H9 (cell line): ENCODE data around the gene MBTPS1. TPM values are rescaled to one million over a fixed set of nuclear protein-coding genes. Genes with fewer than 3 reads are reported as not detected.

Source experiments
- DNase-seq: peaks from one replicate; pipeline ENCODE4 v3.0.0-alpha.2; 2017
- H2AFZ ChIP-seq: one replicate; pipeline ENCODE4 v1.6.1; 2013; ENCODE audit warnings: mild to moderate bottlenecking, low read length, control low read depth, moderate library complexity
- H2AK5ac ChIP-seq: 2 replicates; pipeline ENCODE4 v1.6.1; 2013; ENCODE audit warnings: low read length, control low read depth, mixed read lengths; ENCODE audit not compliant: insufficient read length
- H2BK120ac ChIP-seq: one replicate; pipeline ENCODE4 v1.6.1; 2013; ENCODE audit warnings: low read depth, mild to moderate bottlenecking, low read length, control low read depth, inconsistent platforms; ENCODE audit not compliant: poor library complexity, severe bottlenecking
- H2BK12ac ChIP-seq: 2 replicates; pipeline ENCODE4 v1.6.1; 2013; ENCODE audit warnings: low read length, control low read depth, mixed read lengths, low read depth; ENCODE audit not compliant: insufficient read length
- H2BK15ac ChIP-seq: 2 replicates; pipeline ENCODE4 v1.6.1; 2013; ENCODE audit warnings: low read depth, low read length, control low read depth
- H2BK20ac ChIP-seq: one replicate; pipeline ENCODE4 v1.6.1; 2013; ENCODE audit warnings: low read depth, mild to moderate bottlenecking, low read length, control low read depth, inconsistent platforms; ENCODE audit not compliant: poor library complexity, severe bottlenecking
- H2BK5ac ChIP-seq: 2 replicates; pipeline ENCODE4 v1.6.1; 2013; ENCODE audit warnings: low read length, control low read depth, mixed read lengths; ENCODE audit not compliant: insufficient read length
- H3K14ac ChIP-seq: 2 replicates; pipeline ENCODE4 v1.6.1; 2013; ENCODE audit warnings: low read length, control low read depth; ENCODE audit not compliant: insufficient read depth
- H3K18ac ChIP-seq: 2 replicates; pipeline ENCODE4 v1.6.1; 2013; ENCODE audit warnings: low read depth, mild to moderate bottlenecking, mixed read lengths, low read length, control low read depth; ENCODE audit not compliant: insufficient read length
- H3K23ac ChIP-seq: 2 replicates; pipeline ENCODE4 v1.6.1; 2013; ENCODE audit warnings: low read length, control low read depth, mixed read lengths, low read depth; ENCODE audit not compliant: insufficient read length
- H3K23me2 ChIP-seq: 2 replicates; pipeline ENCODE4 v1.6.1; 2013; ENCODE audit warnings: low read depth, mild to moderate bottlenecking, mixed read lengths, low read length, control low read depth; ENCODE audit not compliant: insufficient read length, poor library complexity, severe bottlenecking
- H3K27ac ChIP-seq: 2 replicates; pipeline ENCODE4 v1.5.1; 2013; ENCODE audit warnings: low read length, control low read depth, mixed read lengths, low read depth; ENCODE audit not compliant: insufficient read length
- H3K27me3 ChIP-seq: 2 replicates; pipeline ENCODE4 v1.6.1; 2013; ENCODE audit warnings: low read length, control low read depth, inconsistent platforms; ENCODE audit not compliant: insufficient read depth
- H3K4ac ChIP-seq: 2 replicates; pipeline ENCODE4 v1.6.1; 2013; ENCODE audit warnings: low read depth, mild to moderate bottlenecking, control low read depth, inconsistent platforms, low read length, moderate library complexity
- H3K4me1 ChIP-seq: 2 replicates; pipeline ENCODE4 v1.6.1; 2013; ENCODE audit warnings: low read length, control low read depth, inconsistent platforms; ENCODE audit not compliant: insufficient read depth
- H3K4me2 ChIP-seq: 2 replicates; pipeline ENCODE4 v1.6.1; 2013; ENCODE audit warnings: low read length, control low read depth, mixed read lengths; ENCODE audit not compliant: insufficient read length, insufficient read depth
- H3K56ac ChIP-seq: 2 replicates; pipeline ENCODE4 v1.6.1; 2013; ENCODE audit warnings: low read depth, mild to moderate bottlenecking, mixed read lengths, low read length, control low read depth; ENCODE audit not compliant: insufficient read length
- H3K79me1 ChIP-seq: 2 replicates; pipeline ENCODE4 v1.6.1; 2013; ENCODE audit warnings: low read depth, mild to moderate bottlenecking, moderate library complexity, low read length, control low read depth, inconsistent platforms; ENCODE audit not compliant: insufficient read depth, poor library complexity, severe bottlenecking
- H3K79me2 ChIP-seq: 2 replicates; pipeline ENCODE4 v1.6.1; 2013; ENCODE audit warnings: low read length, control low read depth, inconsistent platforms; ENCODE audit not compliant: insufficient read depth
- H3K9ac ChIP-seq: 2 replicates; pipeline ENCODE4 v1.6.1; 2013; ENCODE audit warnings: low read length, control low read depth, mixed read lengths; ENCODE audit not compliant: insufficient read length; ENCODE audit errors: extremely low read depth
- H3K9me3 ChIP-seq: one replicate; pipeline ENCODE4 v1.6.1; 2013; ENCODE audit warnings: low read depth, low read length, inconsistent platforms; ENCODE audit not compliant: control insufficient read depth
- H3T11ph ChIP-seq: one replicate; pipeline ENCODE4 v1.6.1; 2013; ENCODE audit warnings: mild to moderate bottlenecking, low read length, control low read depth, inconsistent platforms
- H4K20me1 ChIP-seq: one replicate; pipeline ENCODE4 v1.6.1; 2013; ENCODE audit not compliant: control insufficient read depth, insufficient read length, insufficient read depth
- H4K5ac ChIP-seq: 2 replicates; pipeline ENCODE4 v1.6.1; 2013; ENCODE audit warnings: low read depth, mild to moderate bottlenecking, mixed read lengths, low read length, control low read depth; ENCODE audit not compliant: insufficient read length
- H4K8ac ChIP-seq: replicated peaks from 2 replicates; pipeline ENCODE4 v1.6.1; 2013; ENCODE audit warnings: low read length, control low read depth, mixed read lengths, low read depth; ENCODE audit not compliant: insufficient read length
- H4K91ac ChIP-seq: 2 replicates; pipeline ENCODE4 v1.6.1; 2013; ENCODE audit warnings: low read depth, mild to moderate bottlenecking, moderate library complexity, mixed read lengths, low read length, control low read depth; ENCODE audit not compliant: insufficient read length
- H3K27ac Mint-ChIP-seq, 3 experiments: 2 replicates in 2 of 3; 3 replicates in 1 of 3; pipeline ENCODE4 v1.8.0; 2020 to 2021; ENCODE audit warnings: mixed read lengths in 3 of 3, mild to moderate bottlenecking in 1 of 3, moderate library complexity in 1 of 3
- H3K27me3 Mint-ChIP-seq: 2 replicates; pipeline ENCODE4 v1.8.0; 2021; ENCODE audit warnings: low read depth, mild to moderate bottlenecking, moderate library complexity, mixed read lengths
- H3K36me3 Mint-ChIP-seq, 3 experiments: 2 replicates in 2 of 3; 3 replicates in 1 of 3; pipeline ENCODE4 v1.8.0; 2020 to 2021; ENCODE audit warnings: low read depth in 3 of 3, mixed read lengths in 3 of 3; ENCODE audit not compliant: insufficient read depth in 1 of 3
- H3K4me1 Mint-ChIP-seq, 2 experiments: 2 replicates each; pipeline ENCODE4 v1.8.0; 2020; ENCODE audit warnings: mixed read lengths in 2 of 2
- H3K4me3 Mint-ChIP-seq, 2 experiments: 2 replicates in 1 of 2; 3 replicates in 1 of 2; pipeline ENCODE4 v1.8.0; 2020 to 2021; ENCODE audit warnings: mild to moderate bottlenecking in 2 of 2, mixed read lengths in 2 of 2, moderate library complexity in 1 of 2
- H3K9me3 Mint-ChIP-seq, 2 experiments: 2 replicates in 1 of 2; 3 replicates in 1 of 2; pipeline ENCODE4 v1.8.0; 2020; ENCODE audit warnings: mild to moderate bottlenecking in 2 of 2, mixed read lengths in 2 of 2, moderate library complexity in 1 of 2
- CTCF ChIP-seq: fragments of 200-600 bp; sonication (generic); conservative IDR thresholded peaks from 3 replicates; pipeline ENCODE4 v1.8.0; 2021; ENCODE audit warnings: antibody characterized with exemption, mild to moderate bottlenecking
- WGBS: extraction: QIAGEN DNeasy Blood & Tissue Kit; methylation state at CpG from one replicate; pipeline ENCODE4 v1.1.7; 2013; ENCODE audit warnings: missing lambda C conversion rate, low lambda C conversion rate, mixed read lengths; ENCODE audit not compliant: insufficient read length; ENCODE audit errors: extremely low coverage; 5-methylcytosine and 5-hydroxymethylcytosine counted together
- total RNA-seq: library from RNA; stranded (reverse); gene quantifications from 2 replicates; pipeline ENCODE4 v1.2.1, GENCODE V29; 2021

MBTPS1 gene
- total RNA-seq, 1 experiment from 2014 or later = 48.7 TPM

- no peak overlapping the region; a peak in 2 of 7 replicates for H3K27ac Mint-ChIP-seq
- H3K4me1 ChIP-seq = no peaks in the 10 kb centered on the region; the same call in 1 of the 2 replicates
- no peak overlapping the region for H2AFZ ChIP-seq
These were observed 72.6 kb downstream of the MBTPS1 start for GRCh38 chr16:84044118-84044488.

More at GRCh38 chr16:84044118-84044488, 72.6 kb downstream of the MBTPS1 start:
- H3K14ac ChIP-seq = no peak overlapping the region
- DNase-seq = peak; percentile 68
- TF ChIP-seq CTCF = peak; percentile 71
- no peak overlapping the region for H4K8ac ChIP-seq
- no peak overlapping the region for H3T11ph ChIP-seq
- Mint-ChIP-seq H3K36me3 (no peaks in the 10 kb centered on the region; a peak in 1 of 7 replicates), H3K4me3 (no peak overlapping the region; a peak in 2 of 5 replicates), H3K27me3 (peaks cover 16% of the 10 kb centered on the region), H3K9me3 (no peaks in the 10 kb centered on the region), H3K4me1 (peaks cover 27 to 45% of the 10 kb centered on the region in 2 experiments)
- H3K4me2 ChIP-seq = no peak overlapping the region
- no peaks in the 10 kb centered on the region for H3K9me3 ChIP-seq
- H4K91ac ChIP-seq = no peak overlapping the region
- H2BK5ac ChIP-seq = no peak overlapping the region
- no peaks in the 10 kb centered on the region for H3K79me1 ChIP-seq
- H3K23me2 ChIP-seq = no peaks in the 10 kb centered on the region
- no peak overlapping the region for H4K5ac ChIP-seq
- H3K18ac ChIP-seq = no peak overlapping the region
- H2BK120ac ChIP-seq = no peak overlapping the region
- H3K79me2 ChIP-seq = no peaks in the 10 kb centered on the region
- H2BK20ac ChIP-seq = no peak overlapping the region
- no peaks in the 10 kb centered on the region for H4K20me1 ChIP-seq
- H3K27ac ChIP-seq = no peak overlapping the region
- no peak overlapping the region for H2AK5ac ChIP-seq
- no peak overlapping the region for H3K23ac ChIP-seq
- no peak overlapping the region for H2BK12ac ChIP-seq
- H2BK15ac ChIP-seq = no peak overlapping the region
- WGBS = no CpG with 5 or more reads among the region's 5 CpGs
- H3K27me3 ChIP-seq = no peaks in the 10 kb centered on the region
- H3K9ac ChIP-seq = no peak overlapping the region
- no peak overlapping the region for H3K4ac ChIP-seq
- H3K56ac ChIP-seq = no peak overlapping the region
